HUES6 (cell line): Measurements from ENCODE around the gene FGD4.
A peak's percentile ranks its signal among the peaks of the same experiment; 100 is the strongest.
"Not testable (repeated sequence)": the region's sequence is repeated elsewhere in the genome, so short reads cannot be mapped to it uniquely, and the experiment has no call there.

Source experiments
- H3K27ac ChIP-seq: 2 replicates; pipeline ENCODE4 v1.7.0; 2013; ENCODE audit warnings: low read depth, mild to moderate bottlenecking, low read length, inconsistent platforms
- H3K27me3 ChIP-seq: 2 replicates; pipeline ENCODE4 v1.6.1; 2013; ENCODE audit warnings: low read length; ENCODE audit not compliant: control insufficient read depth, insufficient read depth
- H3K36me3 ChIP-seq: 2 replicates; pipeline ENCODE4 v1.6.1; 2013; ENCODE audit warnings: low read length; ENCODE audit not compliant: control insufficient read depth, insufficient read depth
- H3K4me1 ChIP-seq: 2 replicates; pipeline ENCODE4 v1.6.1; 2013; ENCODE audit warnings: low read length; ENCODE audit not compliant: control insufficient read depth, insufficient read depth
- H3K4me3 ChIP-seq: 2 replicates; pipeline ENCODE4 v1.5.1; 2013; ENCODE audit warnings: low read depth, low read length
- H3K9ac ChIP-seq: one replicate; pipeline ENCODE4 v1.6.1; 2013; ENCODE audit warnings: mild to moderate bottlenecking, low read length
- H3K9me3 ChIP-seq: 2 replicates; pipeline ENCODE4 v1.6.1; 2013; ENCODE audit warnings: low read depth, low read length; ENCODE audit not compliant: control insufficient read depth, insufficient read depth

The FGD4 gene

GRCh38 chr12:32522331-32523221 is 123.2 kb downstream of the FGD4 start:
- H3K9me3 ChIP-seq, result no peaks in the 10 kb centered on the region
- H3K36me3 ChIP-seq, result no peaks in the 10 kb centered on the region
- H3K4me3 ChIP-seq, result no peak overlapping the region
- no peaks in the 10 kb centered on the region for H3K27me3 ChIP-seq
- no peak overlapping the region for H3K27ac ChIP-seq
- H3K4me1 ChIP-seq, result peaks cover 15% of the 10 kb centered on the region
- H3K9ac ChIP-seq, result no peak overlapping the region

GRCh38 chr12:32525802-32526201 is 126.4 kb downstream of the FGD4 start:
- not testable (repeated sequence) for H3K27me3 ChIP-seq, H3K4me3 ChIP-seq, H3K36me3 ChIP-seq, H3K27ac ChIP-seq, H3K9ac ChIP-seq, H3K9me3 ChIP-seq
- peaks cover 15% of the 10 kb centered on the region for H3K4me1 ChIP-seq

DNA sequence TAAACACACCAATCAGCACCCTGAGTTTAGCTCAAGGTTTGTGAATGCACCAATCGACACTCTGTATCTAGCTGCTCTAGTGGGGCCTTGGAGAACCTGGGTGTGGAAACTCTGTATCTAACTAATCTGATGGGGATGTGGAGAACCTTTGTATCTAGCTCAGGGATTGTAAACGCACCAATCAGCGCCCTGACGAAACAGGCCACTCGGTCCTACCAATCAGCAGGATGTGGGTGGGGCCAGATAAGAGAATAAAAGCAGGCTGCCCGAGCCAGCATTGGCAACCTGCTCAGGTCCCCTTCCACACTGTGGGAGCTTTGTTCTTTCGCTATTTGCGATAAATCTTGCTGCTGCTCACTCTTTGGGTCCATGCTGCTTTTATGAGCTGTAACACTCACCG is 127.0 kb downstream of the FGD4 start:
- H3K9ac ChIP-seq, H3K4me3 ChIP-seq, H3K27me3 ChIP-seq, H3K27ac ChIP-seq, H3K9me3 ChIP-seq, H3K36me3 ChIP-seq: not testable (repeated sequence)
- H3K4me1 ChIP-seq, result peaks cover 13% of the 10 kb centered on the region

DNA sequence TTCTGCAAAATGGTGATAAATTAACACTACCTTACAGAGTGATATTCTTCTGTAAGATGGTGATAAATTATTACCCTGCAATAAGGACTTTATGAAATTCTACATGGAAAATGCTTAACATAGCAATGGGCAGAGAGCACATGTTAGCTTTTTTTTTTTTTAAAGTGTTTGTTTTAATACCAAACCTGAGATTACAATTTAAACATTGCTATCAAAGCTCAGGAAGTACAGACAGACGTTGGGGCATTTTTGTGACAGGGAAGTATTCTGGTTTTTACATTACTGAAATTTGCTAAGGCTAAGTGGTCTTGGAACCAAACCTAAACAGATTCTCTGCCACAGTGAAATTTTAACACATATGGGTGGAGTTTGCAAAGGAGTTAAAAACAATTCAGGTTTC is 133.1 kb downstream of the FGD4 start:
- no peak overlapping the region for H3K27ac ChIP-seq
- no peaks in the 10 kb centered on the region for H3K36me3 ChIP-seq
- H3K27me3 ChIP-seq, result no peaks in the 10 kb centered on the region
- peaks cover 21% of the 10 kb centered on the region for H3K4me1 ChIP-seq
- no peak overlapping the region for H3K9ac ChIP-seq
- no peak overlapping the region for H3K4me3 ChIP-seq
- no peaks in the 10 kb centered on the region for H3K9me3 ChIP-seq

DNA sequence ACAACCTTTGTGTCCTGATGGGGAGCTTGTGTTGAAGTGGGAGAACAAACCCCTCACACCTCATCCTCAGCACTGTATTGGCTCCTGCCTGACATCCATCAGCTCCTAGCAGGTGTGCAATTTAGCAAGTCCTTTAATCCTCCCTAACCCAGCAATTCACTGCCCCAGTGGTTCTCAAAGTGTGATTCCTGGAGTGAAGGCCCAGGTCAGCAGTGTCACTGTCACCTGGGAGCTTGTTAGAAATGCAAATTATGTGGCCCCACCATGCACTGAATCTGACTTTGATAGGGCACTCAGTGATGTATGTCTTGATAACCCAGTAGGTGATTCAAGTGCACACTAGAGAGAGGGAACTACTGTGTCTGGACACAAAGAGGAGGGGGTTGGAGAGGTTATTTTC is 133.6 kb downstream of the FGD4 start:
- H3K36me3 ChIP-seq, result no peaks in the 10 kb centered on the region
- H3K4me1 ChIP-seq, result peaks cover 21% of the 10 kb centered on the region
- H3K9ac ChIP-seq, result no peak overlapping the region
- H3K4me3 ChIP-seq, result no peak overlapping the region
- no peaks in the 10 kb centered on the region for H3K9me3 ChIP-seq
- no peak overlapping the region for H3K27ac ChIP-seq
- H3K27me3 ChIP-seq, result no peaks in the 10 kb centered on the region

DNA sequence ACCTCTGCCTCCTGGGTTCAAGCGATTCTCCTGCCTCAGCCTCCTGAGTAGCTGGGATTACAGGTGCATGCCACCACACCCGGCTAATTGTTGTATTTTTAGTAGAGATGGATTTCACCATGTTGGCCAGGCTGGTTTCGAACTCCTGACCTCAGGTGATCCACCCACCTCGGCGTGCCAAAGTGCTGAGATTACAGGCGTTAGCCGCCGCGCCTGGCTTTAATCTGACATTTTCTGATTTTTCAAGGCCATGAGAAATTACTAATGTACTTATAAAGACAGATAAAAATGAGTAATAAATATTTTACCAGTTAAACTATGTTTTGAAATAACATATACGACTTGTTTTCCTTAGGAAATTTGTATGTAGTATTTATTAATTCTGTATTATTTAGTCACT is 134.1 kb downstream of the FGD4 start:
- not testable (repeated sequence) for H3K9ac ChIP-seq, H3K4me3 ChIP-seq, H3K36me3 ChIP-seq, H3K9me3 ChIP-seq, H3K27me3 ChIP-seq, H3K27ac ChIP-seq
- peaks cover 21% of the 10 kb centered on the region for H3K4me1 ChIP-seq

- peaks cover 21% of the 10 kb centered on the region for H3K4me1 ChIP-seq
- no peaks in the 10 kb centered on the region for H3K27me3 ChIP-seq
- no peak overlapping the region for H3K4me3 ChIP-seq
These were observed 134.7 kb downstream of the FGD4 start for GRCh38 chr12:32533971-32534590.

GRCh38 chr12:32534698-32535097 is 135.3 kb downstream of the FGD4 start:
- Histone ChIP-seq H3K27ac (no peak overlapping the region), H3K27me3 (no peaks in the 10 kb centered on the region), H3K36me3 (no peaks in the 10 kb centered on the region), H3K9ac (no peak overlapping the region), H3K9me3 (no peaks in the 10 kb centered on the region), H3K4me3 (no peak overlapping the region), H3K4me1 (peaks cover 21% of the 10 kb centered on the region)

More at GRCh38 chr12:32533971-32534590, 134.7 kb downstream of the FGD4 start:
- H3K9ac ChIP-seq, result no peak overlapping the region
- no peaks in the 10 kb centered on the region for H3K9me3 ChIP-seq
- H3K36me3 ChIP-seq, result no peaks in the 10 kb centered on the region
- H3K27ac ChIP-seq, result no peak overlapping the region

DNA sequence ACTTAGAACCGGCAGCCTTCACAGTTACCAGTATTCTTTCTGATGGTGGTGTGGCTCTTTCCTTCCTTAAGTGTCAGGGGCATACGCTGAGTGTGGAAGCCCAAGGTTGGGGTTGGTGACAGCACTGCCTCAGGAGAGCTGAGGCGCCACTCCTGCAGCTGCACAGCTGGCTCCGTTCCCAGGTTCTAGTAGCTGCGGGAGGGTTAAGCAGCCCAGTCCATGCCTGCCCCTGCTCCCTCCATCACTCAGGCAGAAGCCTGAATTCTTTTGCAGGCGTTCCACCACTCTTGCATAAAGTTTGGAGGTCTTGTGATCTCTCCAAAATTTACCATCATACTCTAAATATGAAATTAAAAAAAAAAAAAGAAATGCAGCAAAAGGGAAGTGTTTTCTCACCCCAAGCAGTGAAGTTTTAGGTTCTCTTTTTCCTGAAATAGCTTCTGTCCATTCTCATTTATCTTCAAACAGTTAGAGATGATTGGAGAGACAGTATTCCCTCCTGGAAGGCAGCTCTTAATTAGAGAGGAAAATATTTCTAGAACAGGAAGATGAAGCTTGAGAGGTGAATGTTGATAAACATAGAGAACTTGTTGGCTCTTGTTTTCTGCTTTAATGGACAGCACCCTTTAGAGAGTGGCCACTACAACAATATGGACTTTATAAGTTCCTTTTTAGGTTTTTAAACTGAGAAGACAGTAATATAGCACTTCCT is 136.1 kb downstream of the FGD4 start:
- H3K9me3 ChIP-seq, result no peaks in the 10 kb centered on the region
- H3K27ac ChIP-seq, result no peak overlapping the region
- no peak overlapping the region for H3K9ac ChIP-seq
- H3K27me3 ChIP-seq, result no peaks in the 10 kb centered on the region
- no peaks in the 10 kb centered on the region for H3K36me3 ChIP-seq
- H3K4me1 ChIP-seq, result peaks cover 25% of the 10 kb centered on the region
- no peak overlapping the region for H3K4me3 ChIP-seq

GRCh38 chr12:32536000-32536345 is 136.6 kb downstream of the FGD4 start:
- Histone ChIP-seq H3K27ac (no peak overlapping the region), H3K9me3 (no peaks in the 10 kb centered on the region), H3K9ac (no peak overlapping the region), H3K4me1 (peaks cover 25% of the 10 kb centered on the region), H3K4me3 (no peak overlapping the region), H3K36me3 (no peaks in the 10 kb centered on the region), H3K27me3 (no peaks in the 10 kb centered on the region)

GRCh38 chr12:32541754-32542374 is 142.5 kb downstream of the FGD4 start:
- H3K27me3 ChIP-seq, result no peaks in the 10 kb centered on the region
- H3K36me3 ChIP-seq, result no peaks in the 10 kb centered on the region
- 0 out of 2 replicates have a peak overlapping the region, but pooled peaks have one; percentile 60 for H3K27ac ChIP-seq
- H3K9ac ChIP-seq, result no peak overlapping the region
- H3K9me3 ChIP-seq, result no peaks in the 10 kb centered on the region
- H3K4me3 ChIP-seq, result no peak overlapping the region
- peaks cover 15% of the 10 kb centered on the region for H3K4me1 ChIP-seq
